Neural crest cell (in vitro differentiated cells): ENCODE results near the gene SLC7A1. TPM values are rescaled to one million over a fixed set of nuclear protein-coding genes. Genes with fewer than 3 reads are reported as not detected.

Source experiments
- DNase-seq: peaks from one replicate; pipeline ENCODE4 v3.0.0; 2021; ENCODE audit warnings: low read depth, mixed read lengths, low spot score
- H3K27ac Mint-ChIP-seq: one replicate; pipeline ENCODE4 v1.8.0; 2021; ENCODE audit warnings: mild to moderate bottlenecking, mixed read lengths; ENCODE audit not compliant: unreplicated experiment
- H3K27me3 Mint-ChIP-seq: 2 replicates; pipeline ENCODE4 v1.8.0; 2021; ENCODE audit warnings: low read depth, mild to moderate bottlenecking, mixed read lengths
- H3K36me3 Mint-ChIP-seq: 2 replicates; pipeline ENCODE4 v1.8.0; 2021; ENCODE audit warnings: low read depth, mild to moderate bottlenecking, mixed read lengths
- H3K4me1 Mint-ChIP-seq: 2 replicates; pipeline ENCODE4 v1.8.0; 2021; ENCODE audit warnings: mixed read lengths
- H3K4me3 Mint-ChIP-seq: one replicate; pipeline ENCODE4 v1.8.0; 2021; ENCODE audit warnings: mild to moderate bottlenecking, mixed read lengths
- H3K9me3 Mint-ChIP-seq: 2 replicates; pipeline ENCODE4 v1.8.0; 2021; ENCODE audit warnings: mixed read lengths
- CTCF ChIP-seq: fragments of 200-600 bp; sonication (generic); conservative IDR thresholded peaks from 2 replicates; pipeline ENCODE4 v1.5.0; 2021; ENCODE audit warnings: antibody characterized with exemption, mild to moderate bottlenecking
- total RNA-seq: library from RNA; stranded (reverse); gene quantifications from 2 replicates; pipeline ENCODE4 v1.2.1, GENCODE V29; 2021

Gene SLC7A1
- total RNA-seq, 1 donor from 2014 or later, result 69.7 TPM

GRCh38 chr13:29489650-29490560 lies 105.6 kb downstream of the SLC7A1 start:
- Mint-ChIP-seq H3K4me1 (peaks cover 7% of the 10 kb centered on the region), H3K27me3 (peaks cover 2% of the 10 kb centered on the region), H3K36me3 (no peaks in the 10 kb centered on the region), H3K27ac (no peak overlapping the region), H3K4me3 (no peak overlapping the region), H3K9me3 (no peaks in the 10 kb centered on the region)
- TF ChIP-seq CTCF, result no peak
- DNase-seq, result no peak

- Mint-ChIP-seq H3K27ac (peak overlapping the region; percentile 30), H3K27me3 (no peaks in the 10 kb centered on the region), H3K36me3 (no peaks in the 10 kb centered on the region), H3K9me3 (no peaks in the 10 kb centered on the region), H3K4me3 (no peak overlapping the region), H3K4me1 (peaks cover 14% of the 10 kb centered on the region)
- no peak for DNase-seq
- TF ChIP-seq CTCF, result no peak
Measured at GRCh38 chr13:29487466-29488454, 107.7 kb downstream of the SLC7A1 start.

GRCh38 chr13:29486551-29486950 lies 108.9 kb downstream of the SLC7A1 start:
- no peak for TF ChIP-seq CTCF
- H3K27ac Mint-ChIP-seq, result no peak overlapping the region
- H3K36me3 Mint-ChIP-seq, result no peaks in the 10 kb centered on the region
- no peak for DNase-seq
- peaks cover 14% of the 10 kb centered on the region for H3K4me1 Mint-ChIP-seq
- H3K4me3 Mint-ChIP-seq, result no peak overlapping the region
- no peaks in the 10 kb centered on the region for H3K27me3 Mint-ChIP-seq
- no peaks in the 10 kb centered on the region for H3K9me3 Mint-ChIP-seq

GRCh38 chr13:29484796-29485195 lies 110.7 kb downstream of the SLC7A1 start:
- peaks cover 14% of the 10 kb centered on the region for H3K4me1 Mint-ChIP-seq
- TF ChIP-seq CTCF, result no peak
- H3K27ac Mint-ChIP-seq, result no peak overlapping the region
- no peaks in the 10 kb centered on the region for H3K36me3 Mint-ChIP-seq
- no peak for DNase-seq
- H3K4me3 Mint-ChIP-seq, result no peak overlapping the region
- no peaks in the 10 kb centered on the region for H3K9me3 Mint-ChIP-seq
- no peaks in the 10 kb centered on the region for H3K27me3 Mint-ChIP-seq

- H3K27me3 Mint-ChIP-seq, result no peaks in the 10 kb centered on the region
- no peak overlapping the region for H3K27ac Mint-ChIP-seq
- no peaks in the 10 kb centered on the region for H3K36me3 Mint-ChIP-seq
- DNase-seq, result no peak
- no peak overlapping the region for H3K4me3 Mint-ChIP-seq
- peaks cover 14% of the 10 kb centered on the region for H3K4me1 Mint-ChIP-seq
- H3K9me3 Mint-ChIP-seq, result no peaks in the 10 kb centered on the region
- TF ChIP-seq CTCF, result no peak
Measured at GRCh38 chr13:29484236-29484635, 111.3 kb downstream of the SLC7A1 start.
